Measurements from ENCODE around the gene FLRT3. TPM values are rescaled to one million over a fixed set of nuclear protein-coding genes. Genes with fewer than 3 reads are reported as not detected.

The FLRT3 gene
- total RNA-seq, 4 donors from 2014 or later = 23.0 to 36.8 (median 25.9) TPM

GRCh38 chr20:14303651-14304050, 33.8 kb downstream of the FLRT3 start:
- no peak overlapping the region for H3K4me3 ChIP-seq (ENCODE audit: low read depth, poor library complexity, severe bottlenecking)
- intact Hi-C loops (cut with DNase I; ENCODE audit: low total_unique reads) = no loop called here
- TF ChIP-seq CTCF (IDR thresholded peaks at IDR 0.05) (no peak), POLR2A (IDR thresholded peaks at IDR 0.05) (no peak)
- no peak for DNase-seq (ENCODE audit: low spot score in 2 of 2)

DNA sequence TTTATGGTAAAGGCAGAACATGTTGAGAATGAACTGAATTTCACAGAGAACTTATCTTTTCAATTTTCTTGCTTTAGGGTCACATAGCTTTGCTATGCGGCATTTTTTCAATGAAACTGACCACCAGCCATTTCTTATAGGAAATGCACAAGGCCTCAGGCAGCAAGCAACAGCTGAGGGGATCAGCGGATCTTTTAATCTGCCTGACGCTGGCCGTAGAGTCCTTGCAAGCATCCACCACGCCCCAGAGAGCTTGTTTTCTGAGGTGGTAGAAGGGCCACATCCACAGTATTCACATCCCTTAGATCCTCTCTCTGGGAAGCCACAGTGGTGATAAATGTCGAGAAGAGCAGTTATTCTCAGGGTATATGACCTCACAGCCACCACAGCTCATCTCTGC, 34.3 kb downstream of the FLRT3 start:
- DNase-seq (ENCODE audit: low spot score in 2 of 2) = no peak
- WGBS, 2 donors = 90 to 91% methylated on average over 6 of the region's 6 CpGs
- TF ChIP-seq POLR2A (IDR thresholded peaks at IDR 0.05) (no peak), CTCF (IDR thresholded peaks at IDR 0.05) (no peak)
- intact Hi-C loops (cut with DNase I; ENCODE audit: low total_unique reads) = no loop called here
- H3K4me3 ChIP-seq (ENCODE audit: low read depth, poor library complexity, severe bottlenecking) = no peak overlapping the region

GRCh38 chr20:14299831-14300230, 37.6 kb downstream of the FLRT3 start:
- 86 to 93% methylated on average over 4 of the region's 4 CpGs for WGBS, 2 donors
- TF ChIP-seq CTCF (IDR thresholded peaks at IDR 0.05) (no peak), POLR2A (IDR thresholded peaks at IDR 0.05) (no peak)
- H3K4me3 ChIP-seq (ENCODE audit: low read depth, poor library complexity, severe bottlenecking) = no peak overlapping the region
- no peak for DNase-seq (ENCODE audit: low spot score in 2 of 2)
- intact Hi-C loops (cut with DNase I; ENCODE audit: low total_unique reads) = no loop called here

DNA sequence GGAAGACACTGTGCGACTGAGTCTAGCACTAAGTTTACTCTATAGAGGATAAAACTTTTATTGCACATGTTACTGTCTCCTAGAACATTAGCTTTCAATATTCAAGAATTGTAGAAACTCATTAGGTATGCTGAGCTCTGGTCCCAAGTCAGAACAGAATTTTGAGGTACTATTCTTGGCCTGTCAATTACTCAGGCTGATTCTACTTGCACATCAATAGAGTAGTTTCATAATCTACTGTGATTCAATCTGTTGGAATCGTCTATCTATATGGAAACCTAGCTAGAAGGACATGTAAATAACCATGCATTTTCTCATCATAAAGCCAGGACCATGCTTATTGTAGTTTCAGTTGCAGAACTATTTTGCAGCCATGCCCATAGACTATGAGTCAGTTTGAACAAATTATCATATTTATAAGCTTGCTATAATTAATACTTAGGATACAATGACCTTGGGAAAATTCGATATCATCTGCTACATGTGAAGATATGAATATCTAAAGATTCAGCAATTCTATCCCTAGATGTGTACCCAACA, 41.6 kb downstream of the FLRT3 start:
- no peak overlapping the region for H3K4me3 ChIP-seq (ENCODE audit: low read depth, poor library complexity, severe bottlenecking)
- intact Hi-C loops (cut with DNase I; ENCODE audit: low total_unique reads) = no loop called here
- 32 to 42% methylated on average over 3 of the region's 3 CpGs for WGBS, 2 donors
- DNase-seq (ENCODE audit: low spot score in 2 of 2) = no peak
- TF ChIP-seq CTCF (IDR thresholded peaks at IDR 0.05) (no peak), POLR2A (IDR thresholded peaks at IDR 0.05) (no peak)

DNA sequence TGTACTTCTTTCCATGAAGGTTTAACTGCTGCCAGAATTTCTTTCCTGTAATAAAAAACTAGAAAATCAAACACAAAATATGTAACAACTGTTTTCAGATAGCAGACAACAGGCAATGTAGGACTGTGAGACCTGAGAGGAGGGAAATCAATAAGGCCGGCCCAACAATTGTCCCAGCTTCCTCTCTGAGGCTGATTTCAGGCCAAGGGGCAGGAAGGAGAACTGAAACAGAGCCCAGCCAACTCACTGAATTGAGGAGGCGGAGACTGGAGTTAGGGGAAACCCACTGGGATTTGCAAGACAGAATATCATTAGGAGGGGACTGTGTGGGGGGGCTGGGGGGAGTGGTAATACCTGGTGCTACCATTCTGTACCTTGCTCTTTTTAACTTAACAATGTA, 42.2 kb downstream of the FLRT3 start:
- whole genome bisulfite sequencing, 2 donors = 39 to 41% methylated on average over 2 of the region's 2 CpGs
- H3K4me3 ChIP-seq (ENCODE audit: low read depth, poor library complexity, severe bottlenecking) = no peak overlapping the region
- no peak for TF ChIP-seq POLR2A (IDR thresholded peaks at IDR 0.05)
- no peak for TF ChIP-seq CTCF (IDR thresholded peaks at IDR 0.05)
- intact Hi-C loops (cut with DNase I; ENCODE audit: low total_unique reads) = no loop called here
- DNase-seq (ENCODE audit: low spot score in 2 of 2) = no peak

DNA sequence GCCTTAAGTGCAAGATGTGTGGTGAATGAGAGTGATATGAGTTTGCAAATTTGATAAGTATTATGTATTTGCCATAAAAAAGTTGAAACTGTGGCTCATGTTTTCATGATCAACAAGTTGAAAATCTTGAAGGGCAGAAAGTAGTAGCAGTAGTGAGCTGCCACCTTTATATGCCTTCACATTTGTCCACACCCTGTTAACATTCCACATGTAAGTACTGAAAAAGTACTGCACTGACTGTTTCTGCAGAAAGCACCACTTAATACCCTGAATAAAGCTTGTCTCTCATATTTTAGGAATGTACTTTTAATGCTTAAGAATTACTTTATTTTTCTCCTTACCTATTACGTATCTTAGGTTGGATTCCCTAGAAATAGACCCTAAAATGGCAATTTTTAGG, 45.9 kb downstream of the FLRT3 start:
- DNase-seq (ENCODE audit: low spot score in 2 of 2) = no peak
- H3K4me3 ChIP-seq (ENCODE audit: low read depth, poor library complexity, severe bottlenecking) = no peak overlapping the region
- intact Hi-C loops (cut with DNase I; ENCODE audit: low total_unique reads) = no loop called here
- WGBS, 2 donors = 92 to 98% methylated on average over 1 of the region's 1 CpG
- no peak for TF ChIP-seq CTCF (IDR thresholded peaks at IDR 0.05)
- TF ChIP-seq POLR2A (IDR thresholded peaks at IDR 0.05) = no peak
